HG03064 (cell line): ENCODE results near the gene SFXN1.

ENCODE experiments used
- ATAC-seq: cut with Tn5 transposase; IDR thresholded peaks from one replicate; pipeline ENCODE4 v1.9.1; 2021; ENCODE audit warnings: low read depth; ENCODE audit not compliant: unreplicated experiment

Gene SFXN1

DNA sequence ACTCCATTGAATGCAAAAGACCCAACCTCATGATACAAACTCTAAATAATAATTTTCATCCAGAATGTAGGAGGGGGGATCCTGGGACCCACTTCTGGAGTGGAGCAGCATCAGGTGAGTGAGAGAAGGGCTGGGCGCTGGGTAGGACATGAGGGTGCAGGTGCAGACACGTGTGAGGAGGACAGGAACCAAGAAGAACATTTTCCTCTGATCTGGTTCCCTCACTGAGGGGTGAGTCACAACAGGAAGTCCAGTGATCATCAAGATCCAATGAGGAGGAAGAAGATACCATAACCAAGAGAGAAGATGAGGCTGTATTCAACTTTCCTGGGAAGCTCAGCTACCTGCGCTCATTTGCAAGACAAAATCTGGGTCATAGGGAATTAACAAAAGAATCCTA lies 57.4 kb downstream of the SFXN1 start:
- ATAC-seq: no peak

DNA sequence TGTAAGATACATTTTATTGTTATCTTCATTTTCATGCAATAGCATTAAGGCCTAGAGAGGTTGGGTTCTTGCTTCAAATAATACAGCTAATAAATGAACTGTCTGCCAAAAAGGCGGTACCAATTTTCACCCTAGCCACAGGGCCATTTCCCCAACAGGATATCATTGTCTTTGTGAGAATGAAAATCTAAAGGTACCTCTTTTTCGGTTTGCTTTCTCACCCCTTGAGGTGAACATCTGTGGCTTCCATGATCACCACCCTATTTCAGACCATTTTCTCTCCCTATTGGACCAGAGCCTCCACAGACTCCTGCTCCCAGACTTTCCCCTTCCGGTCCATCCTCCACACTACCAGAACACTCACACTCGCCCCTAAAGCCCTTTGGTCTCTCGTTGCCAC lies 60.2 kb downstream of the SFXN1 start:
- ATAC-seq: no peak

DNA sequence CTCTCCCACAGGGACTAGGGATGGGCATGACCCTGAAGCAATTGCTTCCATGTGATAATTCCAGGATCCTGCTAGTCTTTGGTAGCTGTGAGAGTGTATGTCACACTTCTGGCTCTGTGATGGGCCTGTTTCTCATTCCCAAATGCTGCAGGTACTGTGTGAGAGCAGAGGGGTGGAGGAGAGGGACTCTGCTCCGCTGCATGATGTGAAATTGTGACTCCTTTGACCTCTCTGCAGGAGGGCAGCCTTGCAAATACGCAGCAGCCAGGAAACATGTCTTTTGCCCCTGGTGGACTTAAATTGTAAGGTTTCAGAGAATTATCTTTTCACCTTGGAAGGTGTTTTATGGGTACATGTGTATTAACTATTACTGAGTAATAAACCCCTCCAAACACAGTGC lies 61.6 kb downstream of the SFXN1 start:
- no peak for ATAC-seq

DNA sequence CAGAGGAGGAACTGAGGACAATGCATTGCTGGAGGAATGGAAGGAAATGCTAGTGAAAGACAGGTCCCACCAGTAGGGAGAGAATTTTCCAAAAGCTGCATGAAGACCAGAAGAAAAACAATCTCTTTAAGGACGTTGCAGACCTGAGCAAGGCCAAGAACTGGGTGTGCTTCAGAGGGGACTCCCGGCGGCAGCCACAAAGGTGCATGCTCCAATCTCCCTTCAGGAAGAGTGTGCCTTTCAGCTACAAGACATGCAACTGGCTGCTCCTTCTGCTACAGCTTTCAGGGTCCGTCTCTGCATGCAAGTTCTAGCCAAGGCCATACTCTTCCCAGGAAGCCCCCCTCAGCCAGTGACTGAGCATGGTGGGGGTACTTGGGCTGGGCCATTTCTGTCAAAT lies 62.9 kb downstream of the SFXN1 start:
- ATAC-seq: no peak

GRCh38 chr5:175542232-175542965 lies 64.0 kb downstream of the SFXN1 start:
- no peak for ATAC-seq

DNA sequence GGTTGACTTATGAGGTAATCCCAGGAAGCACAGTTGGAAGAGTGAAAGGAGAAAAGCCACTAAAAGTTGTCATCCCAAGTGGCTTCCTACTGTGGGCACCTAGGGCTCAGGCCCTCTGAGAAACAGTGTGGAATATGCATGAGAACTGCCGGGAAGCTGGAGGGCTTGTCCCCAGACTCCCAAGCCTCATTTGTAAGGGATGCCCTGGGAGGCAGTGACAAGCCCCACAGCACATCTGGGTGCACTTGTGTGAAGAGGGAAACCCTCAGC lies 64.5 kb downstream of the SFXN1 start:
- ATAC-seq: no peak

DNA sequence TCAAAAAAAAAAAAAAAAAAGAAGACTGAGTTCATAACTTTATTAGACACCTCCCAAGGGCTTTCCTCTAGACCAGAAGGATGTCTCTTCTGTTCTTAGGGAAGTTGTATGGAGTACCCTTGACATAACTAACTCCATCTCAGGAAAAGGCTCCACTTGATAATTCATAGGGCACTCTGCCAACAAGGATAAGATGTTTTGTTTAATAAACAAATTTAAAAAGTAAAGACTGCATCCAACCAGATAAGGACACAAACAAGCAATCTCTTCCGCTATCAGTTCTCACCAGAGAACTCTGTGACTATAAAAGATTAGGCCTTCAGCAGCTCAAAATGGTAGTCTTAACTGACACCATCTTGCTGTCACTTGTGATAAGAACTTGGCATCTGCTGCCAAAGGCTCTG lies 65.8 kb downstream of the SFXN1 start:
- ATAC-seq: no peak

DNA sequence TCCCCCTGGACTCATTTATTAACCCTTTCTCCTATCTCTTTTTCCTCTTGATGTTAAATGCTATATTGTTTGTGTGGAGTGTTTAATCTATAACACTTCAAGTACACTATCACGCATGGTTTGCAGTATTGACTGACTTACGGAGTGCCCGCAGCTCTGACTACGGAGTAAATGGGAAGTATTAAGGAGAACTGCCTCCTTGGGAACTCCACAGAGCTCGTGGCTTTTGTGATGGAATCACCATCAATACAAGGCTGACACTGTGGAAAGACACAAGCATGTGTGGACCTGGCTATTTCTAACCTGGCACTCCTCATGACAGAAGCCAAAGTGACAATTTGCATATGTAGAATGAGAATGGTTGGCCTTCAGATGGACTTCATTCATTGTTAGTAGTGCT lies 66.2 kb downstream of the SFXN1 start:
- ATAC-seq: no peak

- ATAC-seq: no peak
Measured at GRCh38 chr5:175547842-175548241, 69.5 kb downstream of the SFXN1 start.

DNA sequence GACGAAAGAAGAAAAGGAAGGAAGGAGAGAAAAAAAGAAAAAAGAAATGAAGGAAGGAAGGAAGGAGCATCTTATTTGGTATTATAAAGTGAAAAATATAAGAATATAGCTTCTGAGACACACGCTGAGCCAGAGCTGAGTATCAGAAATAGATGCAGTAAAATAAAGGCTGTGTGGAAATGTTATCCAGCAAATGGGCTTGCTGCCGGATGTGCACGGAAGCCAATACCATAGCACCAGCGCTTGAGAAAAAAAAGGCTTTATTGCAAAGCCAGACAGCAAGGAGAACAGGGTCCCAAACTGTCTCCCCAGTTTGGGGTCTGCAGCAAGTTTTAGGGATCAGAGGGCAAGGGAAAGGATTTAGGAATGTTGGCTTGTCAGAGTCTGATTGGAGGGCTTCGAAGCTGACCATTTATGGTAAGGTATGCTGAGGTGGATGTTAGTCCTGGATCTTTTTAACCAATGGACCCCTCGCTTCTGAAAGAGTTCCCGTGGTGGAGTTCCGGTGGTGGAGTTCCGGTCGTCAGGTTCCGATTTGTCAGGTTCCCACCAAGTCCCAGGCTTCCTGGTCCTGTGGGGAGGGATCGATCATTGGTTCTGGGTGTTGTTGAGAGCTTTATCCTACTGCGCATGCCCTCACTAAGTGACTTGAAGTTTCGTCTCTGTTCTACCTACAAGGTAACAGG lies 70.4 kb downstream of the SFXN1 start:
- ATAC-seq: no peak

GRCh38 chr5:175550055-175550805 lies 71.9 kb downstream of the SFXN1 start:
- no peak for ATAC-seq

DNA sequence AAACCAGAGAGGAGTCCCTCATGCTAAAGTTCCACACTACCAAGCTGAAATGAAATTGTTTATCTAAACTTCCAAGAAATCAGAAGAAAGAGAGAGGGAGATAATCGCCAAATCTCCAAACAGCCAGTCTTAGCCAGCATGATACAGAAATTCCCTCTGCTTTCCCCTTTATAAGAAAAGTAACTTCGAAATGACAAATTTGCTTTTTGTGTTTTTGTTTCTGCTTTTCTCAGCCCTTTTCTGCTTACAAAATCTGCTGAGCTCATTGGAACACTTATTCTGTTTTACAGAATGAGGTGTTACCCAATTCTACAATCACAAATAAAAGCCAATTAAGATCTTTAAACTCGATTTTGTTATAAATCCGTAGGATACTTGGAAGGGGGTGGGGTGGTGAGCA lies 72.9 kb downstream of the SFXN1 start:
- no peak for ATAC-seq

GRCh38 chr5:175554296-175554695 lies 75.9 kb downstream of the SFXN1 start:
- ATAC-seq: no peak

DNA sequence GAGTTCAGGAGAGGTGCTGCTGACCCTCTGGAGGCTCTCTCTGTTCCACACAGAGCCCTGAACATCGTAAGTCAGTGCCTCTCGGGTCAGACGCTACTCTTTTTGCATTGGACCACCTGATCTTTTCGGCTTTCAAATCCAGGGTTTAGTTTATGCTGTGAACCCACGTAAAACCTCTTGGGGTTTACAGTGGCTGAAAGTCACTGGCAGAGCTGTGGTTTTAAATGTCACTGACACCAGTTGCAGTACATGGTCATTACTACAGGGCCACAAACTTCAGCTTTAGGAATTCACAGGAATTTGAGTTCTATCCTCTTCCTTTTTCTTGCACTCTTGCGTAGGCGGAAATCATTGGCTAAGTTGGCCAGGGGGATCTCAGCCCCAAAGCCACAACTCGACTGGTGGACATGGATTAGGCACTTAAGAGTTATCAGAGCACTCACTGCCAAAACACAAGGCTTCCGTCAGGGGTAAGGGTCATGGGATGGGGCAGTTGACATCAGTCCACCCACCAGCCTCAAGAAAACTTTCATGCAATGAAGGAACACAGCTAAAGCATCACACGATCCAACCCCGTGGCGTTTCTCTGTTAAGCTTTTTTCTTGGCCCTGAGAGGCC lies 76.9 kb downstream of the SFXN1 start:
- ATAC-seq: no peak

DNA sequence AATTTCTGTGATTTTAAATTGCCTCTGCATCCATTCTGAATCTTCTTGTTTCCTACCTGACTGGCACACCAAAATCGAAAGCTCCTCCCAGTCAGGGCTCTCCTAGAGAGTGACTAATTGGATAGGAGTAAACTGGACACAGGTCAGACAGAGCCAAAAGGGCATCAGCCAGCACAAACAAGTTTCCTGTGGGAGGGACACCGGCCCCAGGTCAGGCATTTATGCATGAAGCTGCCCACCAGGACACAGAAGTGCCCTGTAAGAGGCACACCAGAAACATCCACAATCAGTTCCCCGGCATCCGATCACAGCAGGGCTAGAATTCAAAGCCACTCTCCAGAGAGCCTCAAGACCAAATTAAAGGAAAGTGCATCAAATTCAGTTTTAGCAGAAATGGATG lies 78.4 kb downstream of the SFXN1 start:
- ATAC-seq: no peak

GRCh38 chr5:175557778-175558177 lies 79.4 kb downstream of the SFXN1 start:
- ATAC-seq: no peak

DNA sequence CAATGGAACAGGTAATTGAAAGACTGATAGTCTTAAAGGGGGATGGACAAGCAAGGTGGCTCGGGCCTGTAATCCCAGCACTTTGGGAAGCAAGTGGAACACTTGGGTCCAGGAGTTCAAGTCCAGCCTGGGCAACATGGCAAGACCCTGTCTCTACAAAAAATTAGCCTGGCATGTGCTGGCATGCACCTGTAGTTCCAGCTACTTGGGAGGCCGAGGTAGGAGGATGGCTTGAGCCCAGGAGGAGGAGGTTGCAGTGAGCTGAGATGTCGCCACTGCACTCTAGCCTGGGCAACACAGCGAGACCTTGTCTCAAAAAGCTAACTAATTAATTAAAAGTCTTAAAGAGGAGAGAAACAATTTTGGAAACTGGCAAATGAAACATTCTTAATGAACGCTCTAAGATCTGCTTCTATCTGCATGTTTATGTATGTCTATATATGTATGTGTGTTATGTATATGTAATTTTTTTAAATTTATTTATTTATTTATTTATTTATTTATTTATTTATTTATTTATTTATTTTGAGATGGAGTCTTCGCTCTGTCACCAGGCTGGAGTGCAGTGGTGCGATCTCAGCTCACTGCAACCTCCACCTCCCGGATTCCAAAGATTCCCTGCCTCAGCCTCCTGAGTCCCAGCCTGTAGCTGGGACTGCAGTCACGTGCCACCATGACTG lies 80.6 kb downstream of the SFXN1 start:
- ATAC-seq: no peak

DNA sequence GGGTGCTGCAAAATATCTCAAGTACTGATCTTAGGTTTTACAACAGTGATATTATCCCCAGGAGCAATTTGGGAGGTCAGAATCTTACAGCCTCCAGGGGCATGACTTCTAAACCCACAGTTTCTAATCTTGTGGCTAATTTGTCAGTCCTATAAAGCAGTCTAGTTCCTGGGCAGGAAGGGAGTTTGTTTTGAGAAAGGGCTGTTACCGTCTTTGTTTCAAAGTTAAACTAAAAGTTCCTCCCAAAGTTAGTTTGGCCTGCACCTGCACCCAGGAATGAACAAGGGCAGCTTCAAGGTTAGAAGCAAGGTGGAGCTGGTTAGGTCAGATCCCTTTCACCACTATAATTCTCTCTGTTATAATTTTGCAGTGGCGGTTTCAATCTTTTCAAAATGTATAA lies 81.7 kb downstream of the SFXN1 start:
- no peak for ATAC-seq

- ATAC-seq: no peak
Measured at GRCh38 chr5:175561085-175561484, 82.7 kb downstream of the SFXN1 start.

GRCh38 chr5:175564716-175565115 lies 86.4 kb downstream of the SFXN1 start:
- no peak for ATAC-seq

DNA sequence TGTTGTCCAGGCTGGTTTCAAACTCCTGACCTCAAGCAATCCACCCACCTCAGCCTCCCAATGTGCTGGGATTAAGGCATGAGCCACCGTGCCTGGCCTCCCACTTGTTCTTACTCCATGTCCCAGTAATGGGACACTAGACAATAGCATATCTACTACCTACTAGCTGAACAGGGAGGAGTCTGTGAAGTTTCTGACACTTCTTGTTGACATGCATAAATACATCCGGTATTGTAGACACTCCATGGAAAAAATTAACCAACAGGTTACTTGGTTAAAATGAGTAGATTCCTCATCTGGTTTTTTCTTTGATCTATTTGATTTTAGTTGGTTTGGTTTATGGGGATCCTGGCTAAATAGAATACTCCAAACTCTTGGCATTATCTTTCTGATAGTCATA lies 88.3 kb downstream of the SFXN1 start:
- ATAC-seq: no peak
